GM21515 (cell line): ENCODE measurements around the gene FPR2.

Experiments used
- ATAC-seq: cut with Tn5 transposase; IDR thresholded peaks from one replicate; pipeline ENCODE4 v1.9.1; 2021; ENCODE audit not compliant: unreplicated experiment

The FPR2 gene

GRCh38 chr19:51781999-51782398, 21.0 kb downstream of the FPR2 start:
- ATAC-seq = no peak

DNA sequence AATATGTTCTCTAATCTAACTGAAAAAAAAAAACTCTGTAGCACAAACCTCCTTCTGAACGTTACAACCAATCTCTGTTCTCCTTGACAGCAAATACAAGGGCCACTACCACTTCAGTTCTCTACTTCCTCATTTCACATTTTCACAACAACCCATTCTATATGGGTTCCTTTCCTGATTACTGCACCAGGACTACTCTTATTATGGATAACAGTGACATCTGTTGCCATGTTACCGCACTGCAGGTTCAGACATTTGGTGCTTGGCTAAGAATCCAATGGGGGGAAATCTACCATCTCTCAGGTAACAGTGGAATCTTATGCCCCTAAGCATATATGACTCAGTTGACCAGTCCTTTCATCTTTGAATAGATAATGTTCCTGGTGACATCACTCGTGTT, 22.4 kb downstream of the FPR2 start:
- no peak for ATAC-seq

GRCh38 chr19:51784109-51784785, 23.3 kb downstream of the FPR2 start:
- no peak for ATAC-seq

- ATAC-seq = no peak
Measured at GRCh38 chr19:51784922-51785690, 24.1 kb downstream of the FPR2 start.

DNA sequence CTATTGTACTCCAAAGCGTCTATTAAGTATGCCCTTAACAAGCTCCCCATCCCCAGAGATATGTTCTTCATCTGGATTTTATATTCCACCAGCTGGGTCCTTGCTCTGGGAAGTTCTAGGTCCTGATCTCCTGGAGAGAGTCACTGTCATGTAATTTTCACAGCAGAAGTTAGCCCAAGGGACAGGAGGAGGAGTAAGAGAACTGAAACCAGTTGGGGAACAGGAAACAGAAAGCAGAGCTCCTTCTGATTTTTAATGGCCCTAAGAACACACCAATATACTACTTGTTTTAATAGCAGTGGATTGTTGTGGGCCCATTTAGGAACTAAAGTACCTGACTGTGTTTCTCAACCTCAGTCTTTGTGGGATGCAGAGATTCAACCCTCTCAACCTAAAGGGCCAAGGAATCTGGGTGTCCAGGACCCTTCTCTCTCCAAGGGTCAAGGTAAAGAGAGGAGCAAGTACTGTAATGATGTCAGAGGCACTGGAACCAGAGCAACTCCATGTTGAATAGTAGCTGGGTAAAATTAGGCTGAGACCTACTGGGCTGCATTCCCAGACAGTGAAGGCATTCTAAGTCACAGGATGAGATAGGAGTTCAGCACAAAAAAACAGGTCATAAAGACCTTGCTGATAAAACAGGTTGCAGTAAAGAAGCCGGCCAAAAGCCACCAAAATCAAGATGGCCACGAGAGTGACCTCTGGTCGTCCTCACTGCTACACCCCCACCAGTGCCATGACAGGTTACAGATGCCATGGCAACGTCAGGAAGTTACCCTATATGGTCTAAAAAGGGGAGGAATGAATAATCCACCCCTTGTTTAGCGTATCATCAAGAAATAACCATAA, 25.9 kb downstream of the FPR2 start:
- no peak for ATAC-seq

GRCh38 chr19:51788029-51788428, 27.0 kb downstream of the FPR2 start:
- no peak for ATAC-seq

GRCh38 chr19:51789061-51789795, 28.2 kb downstream of the FPR2 start:
- ATAC-seq = no peak

DNA sequence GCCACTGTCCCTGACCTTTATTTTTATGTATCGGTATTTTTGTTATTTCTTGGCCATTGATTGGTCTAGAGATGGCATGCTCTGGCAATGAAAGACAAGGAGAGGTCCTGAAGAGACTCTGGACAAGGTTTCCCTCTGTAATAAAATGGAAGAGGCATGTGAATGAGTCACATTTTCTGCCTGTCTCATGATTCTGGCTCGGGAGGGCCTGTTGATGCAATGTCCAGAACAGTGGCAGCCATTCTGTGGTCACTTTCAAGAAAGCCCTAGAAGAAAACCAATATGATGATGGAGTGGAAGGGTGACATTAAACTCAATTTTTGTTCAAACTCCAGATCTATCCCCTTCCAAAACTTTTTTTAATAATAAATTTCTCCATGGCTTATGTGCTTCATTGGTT, 32.0 kb downstream of the FPR2 start:
- no peak for ATAC-seq

DNA sequence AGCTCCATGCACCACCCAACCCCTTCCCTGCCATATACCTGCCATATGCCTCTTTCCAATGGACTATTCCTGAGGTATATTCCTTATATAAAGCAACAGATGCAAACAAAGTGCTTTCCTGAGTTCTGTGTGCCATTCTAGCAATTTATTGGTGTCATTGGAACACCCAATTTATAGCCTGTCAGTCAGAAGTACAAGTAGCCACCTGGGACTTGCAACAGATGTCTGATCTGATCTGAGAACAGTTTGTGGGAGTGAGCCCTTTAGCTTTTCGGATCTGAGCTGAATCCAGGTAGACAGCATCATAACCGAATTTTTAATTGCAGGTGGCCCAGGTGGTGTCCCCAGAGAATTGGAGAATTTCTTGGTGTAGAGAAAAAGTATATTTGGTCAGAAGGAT, 33.0 kb downstream of the FPR2 start:
- ATAC-seq = no peak

GRCh38 chr19:51794885-51795490, 34.0 kb downstream of the FPR2 start, which contains the start of gene FPR3:
TSS of gene FPR3 (plus strand) at chr19:51795157. CDS start at chr19:51823749, 28,592 bp downstream.
- ATAC-seq = no peak

GRCh38 chr19:51796195-51796679, 35.3 kb downstream of the FPR2 start:
- ATAC-seq = no peak

GRCh38 chr19:51797480-51797879, 36.5 kb downstream of the FPR2 start:
- no peak for ATAC-seq

- ATAC-seq = no peak
Measured at GRCh38 chr19:51798062-51798461, 37.1 kb downstream of the FPR2 start.

GRCh38 chr19:51799034-51799773, 38.2 kb downstream of the FPR2 start:
- ATAC-seq = no peak

DNA sequence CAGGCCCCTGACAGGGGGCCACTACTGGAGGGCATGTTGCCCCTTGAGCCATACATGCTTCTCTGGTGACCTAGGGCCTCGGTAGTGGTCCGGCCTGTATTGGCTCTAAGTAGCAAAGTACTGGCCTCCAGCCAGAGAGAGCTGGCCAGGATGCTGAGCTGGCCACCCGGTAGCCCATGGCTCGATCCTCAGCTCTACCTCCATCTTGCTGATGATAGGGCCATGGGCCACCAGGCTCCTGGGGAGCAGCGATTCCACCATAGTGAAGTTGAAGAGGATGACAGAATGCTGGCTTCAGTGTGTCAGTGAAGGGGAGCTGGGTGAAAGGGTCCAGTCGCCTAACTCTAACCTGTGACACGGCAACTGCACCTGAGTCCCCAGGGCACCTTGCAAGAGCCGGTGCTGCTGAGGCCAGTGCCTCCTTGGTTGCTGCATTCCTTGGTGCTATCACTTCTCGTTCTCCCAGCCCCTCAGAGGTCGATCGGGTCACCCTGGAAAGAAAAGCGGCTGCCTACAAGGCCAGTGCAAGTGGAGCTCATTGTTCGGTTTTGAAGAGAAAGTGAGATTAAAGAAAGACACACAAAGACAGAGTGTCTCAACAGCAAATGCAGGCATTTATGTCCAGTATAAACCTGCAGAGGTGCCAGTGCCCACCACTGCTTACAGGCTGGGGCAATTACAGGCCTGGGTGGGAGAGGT, 38.9 kb downstream of the FPR2 start:
- ATAC-seq = no peak

DNA sequence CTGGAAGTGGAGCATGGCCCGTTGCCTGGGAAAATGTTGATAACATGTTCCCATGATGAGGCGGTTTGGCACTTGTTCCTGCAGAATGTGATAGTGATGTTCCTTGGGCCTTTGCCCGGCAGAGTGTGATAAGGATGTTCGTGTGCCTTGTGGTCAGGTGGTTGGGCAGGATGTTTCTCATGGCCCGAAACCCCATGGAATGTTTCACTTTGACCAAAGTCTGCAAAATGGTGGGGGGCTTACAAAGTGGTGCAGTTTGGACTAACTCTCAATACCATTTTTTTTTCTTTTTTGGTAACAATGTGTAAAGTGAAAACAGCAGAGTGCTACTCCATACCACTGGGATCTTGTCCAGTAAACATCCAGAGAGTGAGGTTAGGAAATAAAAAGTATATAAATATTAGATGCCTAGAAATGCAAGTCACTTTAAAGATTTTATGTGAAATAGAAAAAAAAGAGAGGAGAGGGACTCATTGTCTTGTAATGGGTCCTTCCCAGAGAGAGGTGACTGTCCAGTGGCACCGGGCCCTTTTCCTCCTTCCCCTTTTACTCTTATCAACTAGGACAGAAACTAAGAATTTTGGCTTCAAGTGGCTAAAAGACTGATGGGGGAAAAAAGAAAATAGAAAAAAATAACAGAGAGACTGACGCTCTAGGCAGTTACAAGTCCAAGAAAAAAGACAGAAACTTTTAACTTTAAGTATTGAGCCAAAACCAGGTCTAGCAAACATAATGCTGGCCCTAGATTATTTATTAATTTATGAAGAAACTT, 39.7 kb downstream of the FPR2 start:
- ATAC-seq = no peak

- no peak for ATAC-seq
Measured at GRCh38 chr19:51802775-51803174, 41.8 kb downstream of the FPR2 start.

DNA sequence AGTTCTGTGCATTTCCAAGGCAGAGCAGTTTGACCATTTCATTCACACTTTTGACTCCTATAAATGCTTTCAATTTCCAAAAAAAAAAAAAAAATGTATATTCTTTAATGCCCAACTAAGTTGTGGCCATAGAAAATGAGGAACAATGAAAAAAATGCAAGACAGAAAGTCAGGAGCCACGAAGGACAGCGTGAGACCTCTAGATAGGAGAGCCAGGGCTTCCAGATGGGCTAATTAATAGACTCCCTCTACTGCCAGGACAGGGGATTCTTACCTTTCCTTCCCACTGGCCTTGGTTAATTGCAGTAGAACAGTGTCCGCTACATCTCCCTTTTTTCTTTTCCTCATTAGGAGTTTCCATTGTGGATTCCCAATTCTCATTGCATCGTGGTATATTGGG, 42.5 kb downstream of the FPR2 start:
- no peak for ATAC-seq
